HepG2 (cell line): ENCODE data around the gene ANKRD12. TPM values are rescaled to one million over a fixed set of nuclear protein-coding genes. Genes with fewer than 3 reads are reported as not detected.
A peak's percentile ranks its signal among the peaks of the same experiment; 100 is the strongest.

ENCODE experiments used
- ATAC-seq: fragments of 200-7000 bp; cut with Tn5 transposase; 3 replicates; pipeline ENCODE4 v1.9.1; 2020; ENCODE audit warnings: mild to moderate bottlenecking, moderate library complexity
- BruUV-seq: library from RNA; stranded (reverse); fragments of 400-500 nt; replicated peaks from 2 replicates; lab custom pipeline; 2021; lab: Mats Ljungman, UMichigan
- CTCF ChIA-PET: fragments of 300-600 bp; formaldehyde crosslinking; extraction: SDS; loops from one replicate; lab custom pipeline; 2021; ENCODE audit warnings: low total read pairs, inconsistent platforms, low intra/inter-chr PET ratio; lab: Yijun Ruan, JAX
- POLR2A ChIA-PET: fragments of 350-600 bp; sonication (Branson Sonifier 250); formaldehyde crosslinking; loops from one replicate; lab custom pipeline; 2020; ENCODE audit warnings: antibody characterized with exemption, inconsistent platforms; lab: Yijun Ruan, JAX
- DNase-seq: peaks from one replicate; pipeline ENCODE4 v3.0.0-alpha.2; 2015; ENCODE audit warnings: low spot score
- FAIRE-seq: peaks from 3 replicates; lab custom pipeline; 2011; peaks lifted over from hg19 to GRCh38; lab: Jason Lieb, UNC
- H2AFZ ChIP-seq: one replicate; pipeline ENCODE4 v1.6.1; 2011; ENCODE audit warnings: low read length, inconsistent platforms
- H3K27ac ChIP-seq: fragments of 300-600 bp; 3 replicates; pipeline ENCODE4 v1.8.0; 2011; ENCODE audit warnings: mixed run types, mild to moderate bottlenecking, mixed read lengths, low read length, inconsistent platforms; ENCODE audit not compliant: insufficient read depth; ENCODE audit errors: extremely low read length
- H3K27me3 ChIP-seq, 2 experiments: fragments of 200-600 bp in 1 of 2; 2 replicates in 1 of 2; 3 replicates in 1 of 2; pipeline versions ENCODE4 v1.6.0 to v1.8.0; 2011; ENCODE audit warnings: low read length in 2 of 2, mild to moderate bottlenecking in 2 of 2, moderate library complexity in 2 of 2, inconsistent platforms in 1 of 2; ENCODE audit not compliant: insufficient read depth in 2 of 2, control insufficient read depth in 1 of 2
- H3K36me3 ChIP-seq, 2 experiments: fragments of 200-600 bp in 1 of 2; replicated peaks in 1 of 2; 2 replicates in 1 of 2; 3 replicates in 1 of 2; pipeline versions ENCODE4 v1.5.1 to v1.8.0; 2011; ENCODE audit warnings: low read length in 2 of 2, inconsistent platforms in 1 of 2; ENCODE audit not compliant: insufficient read depth in 2 of 2, control insufficient read depth in 1 of 2
- H3K4me1 ChIP-seq: 2 replicates; pipeline ENCODE4 v1.5.1; 2012; ENCODE audit warnings: low read length, inconsistent platforms; ENCODE audit not compliant: insufficient read depth
- H3K4me2 ChIP-seq: 2 replicates; pipeline ENCODE4 v1.6.0; 2011; ENCODE audit warnings: low read depth, low read length, inconsistent platforms
- H3K4me3 ChIP-seq, 3 experiments: fragments of 200-600 bp in 1 of 3; sonication (generic), shearing (Covaris generic) in 1 of 3; replicated peaks in 1 of 3; 2 replicates each; pipeline ENCODE4 v1.5.1; 2011 to 2016; ENCODE audit warnings: low read length in 3 of 3, inconsistent platforms in 2 of 3, low read depth in 2 of 3, mild to moderate bottlenecking in 2 of 3, control low read depth in 1 of 3, mixed read lengths in 1 of 3; ENCODE audit not compliant: insufficient read depth in 1 of 3
- H3K79me2 ChIP-seq: one replicate; pipeline ENCODE4 v1.6.1; 2011; ENCODE audit warnings: low read length, inconsistent platforms; ENCODE audit not compliant: insufficient read depth
- H3K9ac ChIP-seq: 2 replicates; pipeline ENCODE4 v1.6.0; 2011; ENCODE audit warnings: mild to moderate bottlenecking, low read depth, low read length, inconsistent platforms; ENCODE audit not compliant: insufficient read depth
- H3K9me3 ChIP-seq: 2 replicates; pipeline ENCODE4 v1.5.1; 2012; ENCODE audit warnings: mild to moderate bottlenecking, low read length
- H4K20me1 ChIP-seq: 2 replicates; pipeline ENCODE4 v1.6.0; 2011; ENCODE audit warnings: inconsistent platforms, mild to moderate bottlenecking, low read length, moderate library complexity; ENCODE audit not compliant: insufficient read depth
- DPF2 ChIP-seq: sonication (generic); formaldehyde crosslinking; IDR thresholded peaks from 2 replicates; pipeline ENCODE4 v1.4.0; 2020; ENCODE audit warnings: mild to moderate bottlenecking, low read depth, missing genetic modification reagents, borderline replicate concordance
- GABPA ChIP-seq, 2 experiments: IDR thresholded peaks; 2 replicates each; pipeline ENCODE4 v1.6.1; 2011 to 2016; ENCODE audit warnings: low read depth in 2 of 2, low read length in 1 of 2, missing biosample characterization in 1 of 2, missing genetic modification characterization in 1 of 2
- PHF21A ChIP-seq: sonication (generic); formaldehyde crosslinking; IDR thresholded peaks from 2 replicates; pipeline ENCODE4 v1.5.0; 2020; ENCODE audit warnings: mild to moderate bottlenecking, missing genetic modification reagents
- SMARCC2 ChIP-seq: fragments of 450-650 bp; IDR thresholded peaks from 2 replicates; pipeline ENCODE4 v1.6.1; 2017; ENCODE audit warnings: antibody characterized with exemption, mild to moderate bottlenecking
- STAT5B ChIP-seq: sonication (generic); formaldehyde crosslinking; IDR thresholded peaks from 2 replicates; pipeline ENCODE4 v1.4.0; 2020; ENCODE audit warnings: missing genetic modification reagents
- U2AF2 ChIP-seq: fragments of 200-400 bp; formaldehyde crosslinking; IDR thresholded peaks from 2 replicates; pipeline ENCODE4 v1.6.1; 2017; ENCODE audit warnings: low read depth, mild to moderate bottlenecking, low read length
- ZNF30 ChIP-seq: sonication (generic); formaldehyde crosslinking; IDR thresholded peaks from 2 replicates; pipeline ENCODE4 v1.5.0; 2020; ENCODE audit warnings: mild to moderate bottlenecking, missing genetic modification reagents
- ZNF724P ChIP-seq: sonication (generic); formaldehyde crosslinking; IDR thresholded peaks from 2 replicates; pipeline ENCODE4 v1.8.0; 2022; ENCODE audit warnings: missing genetic modification reagents, borderline replicate concordance
- ZNF879 ChIP-seq: sonication (generic); formaldehyde crosslinking; IDR thresholded peaks from 2 replicates; pipeline ENCODE4 v1.8.1; 2023; ENCODE audit warnings: missing genetic modification reagents
- WGBS: methylation state at CpG from one replicate; pipeline ENCODE4 v1.1.6; 2017; ENCODE audit warnings: low lambda C conversion rate; 5-methylcytosine and 5-hydroxymethylcytosine counted together
- in situ Hi-C: cut with HindIII; loops from 2 replicates; pipeline ENCODE4 v1.10.0; 2017; ENCODE audit warnings: low pct_unique_long_range_greater_than_20kb; ENCODE audit not compliant: extremely low pct_ligation_motif_present
- intact Hi-C: fragments of 100-400 bp; cut with micrococcal nuclease; formaldehyde crosslinking; loops from one replicate; pipeline ENCODE4 v1.10.0; 2022; ENCODE audit not compliant: unreplicated experiment
- polyA plus RNA-seq, 8 experiments: library from polyadenylated mRNA; depleted of rRNA in 3 of 8; stranded (reverse) in 7 of 8; unstranded in 1 of 8; fragments of >200 nt; fragmentation: Illumina TruSeq in 4 of 8; extraction: Trizol in 4 of 8; gene quantifications; 2 replicates each; pipeline versions ENCODE4 v1.2.1 to v1.2.3, GENCODE V29; 2011 to 2016; ENCODE audit warnings: low read depth in 4 of 8, missing spikeins in 1 of 8, mixed read lengths in 1 of 8; ENCODE audit not compliant: insufficient read depth in 1 of 8
- total RNA-seq, 5 experiments: library from RNA; depleted of rRNA; stranded (reverse); fragments of >200 nt; fragmentation: Illumina TruSeq; extraction: Trizol; gene quantifications; 2 replicates each; pipeline ENCODE4 v1.2.3, GENCODE V29; 2016; ENCODE audit warnings: low read depth in 1 of 5
- TF ChIP-seq, protein P1 (sequence below): sonication (generic); formaldehyde crosslinking; IDR thresholded peaks from 2 replicates; pipeline ENCODE4 v1.9.0; 2021; ENCODE audit warnings: missing genetic modification reagents, borderline replicate concordance
- TF ChIP-seq, protein P2 (sequence below): IDR thresholded peaks from 2 replicates; pipeline ENCODE4 v1.6.1; 2016; ENCODE audit warnings: low read depth, control low read depth
- TF ChIP-seq, protein P3 (sequence below): sonication (generic); formaldehyde crosslinking; IDR thresholded peaks from 2 replicates; pipeline ENCODE4 v1.5.0; 2020; ENCODE audit warnings: missing genetic modification reagents
- TF ChIP-seq, protein P4 (sequence below): sonication (generic); formaldehyde crosslinking; IDR thresholded peaks from 2 replicates; pipeline ENCODE4 v1.4.0; 2020; ENCODE audit warnings: missing genetic modification reagents
- TF ChIP-seq, protein P5 (sequence below): sonication (generic); formaldehyde crosslinking; IDR thresholded peaks from 2 replicates; pipeline ENCODE4 v1.4.0; 2020; ENCODE audit warnings: missing genetic modification reagents

The ANKRD12 gene
- total and polyA plus RNA-seq, 2 of the 13 experiments (the other 11 are each of a cell fraction or from before 2014, with no cell fraction given), result 6.0 to 23.2 TPM

DNA sequence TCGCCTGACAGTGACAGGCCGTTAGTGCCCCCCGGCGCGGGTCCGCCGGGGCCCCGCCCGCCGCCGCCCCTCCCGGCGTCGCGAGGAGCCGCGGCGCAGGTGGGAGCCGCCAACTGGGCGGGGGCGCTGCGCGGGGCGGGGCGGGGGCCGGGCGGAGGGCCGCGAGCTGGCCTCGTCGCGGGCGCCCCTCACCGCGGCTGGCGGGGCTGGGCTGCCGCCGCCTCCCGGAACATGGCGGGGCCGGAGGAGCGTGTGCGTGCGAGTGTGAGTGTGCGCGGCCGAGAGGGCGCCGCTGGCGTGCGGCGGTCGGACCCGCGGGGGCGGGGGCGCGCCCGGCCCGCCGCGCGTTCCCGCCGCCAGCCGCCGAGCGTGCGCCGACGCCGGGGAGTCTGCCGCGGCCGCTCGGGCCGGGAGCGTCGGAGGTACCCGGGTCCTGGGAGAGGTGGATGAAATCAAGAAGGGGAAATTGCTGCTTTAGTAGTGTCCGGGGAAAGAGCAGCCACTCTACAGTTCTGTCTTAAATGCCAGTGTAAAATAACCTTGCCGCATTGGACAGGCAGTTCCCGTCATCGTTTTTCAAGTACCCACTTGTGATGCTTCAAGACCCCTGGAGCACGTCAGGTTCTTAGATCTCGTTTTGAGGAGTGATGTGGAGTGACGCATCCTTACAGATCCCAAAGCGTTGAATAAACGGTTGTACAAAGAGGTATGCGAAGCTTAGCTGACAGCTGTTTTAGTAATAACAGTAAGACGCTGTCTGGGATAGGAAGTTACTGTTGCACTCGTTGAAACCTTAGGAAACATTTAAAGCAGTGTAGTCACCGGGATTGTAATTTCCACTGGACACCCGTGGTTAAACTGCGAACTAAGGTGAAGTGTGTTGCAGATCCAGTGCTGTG, 836 bp downstream of the ANKRD12 start (continued):
- TF ChIP-seq, protein P1, sequence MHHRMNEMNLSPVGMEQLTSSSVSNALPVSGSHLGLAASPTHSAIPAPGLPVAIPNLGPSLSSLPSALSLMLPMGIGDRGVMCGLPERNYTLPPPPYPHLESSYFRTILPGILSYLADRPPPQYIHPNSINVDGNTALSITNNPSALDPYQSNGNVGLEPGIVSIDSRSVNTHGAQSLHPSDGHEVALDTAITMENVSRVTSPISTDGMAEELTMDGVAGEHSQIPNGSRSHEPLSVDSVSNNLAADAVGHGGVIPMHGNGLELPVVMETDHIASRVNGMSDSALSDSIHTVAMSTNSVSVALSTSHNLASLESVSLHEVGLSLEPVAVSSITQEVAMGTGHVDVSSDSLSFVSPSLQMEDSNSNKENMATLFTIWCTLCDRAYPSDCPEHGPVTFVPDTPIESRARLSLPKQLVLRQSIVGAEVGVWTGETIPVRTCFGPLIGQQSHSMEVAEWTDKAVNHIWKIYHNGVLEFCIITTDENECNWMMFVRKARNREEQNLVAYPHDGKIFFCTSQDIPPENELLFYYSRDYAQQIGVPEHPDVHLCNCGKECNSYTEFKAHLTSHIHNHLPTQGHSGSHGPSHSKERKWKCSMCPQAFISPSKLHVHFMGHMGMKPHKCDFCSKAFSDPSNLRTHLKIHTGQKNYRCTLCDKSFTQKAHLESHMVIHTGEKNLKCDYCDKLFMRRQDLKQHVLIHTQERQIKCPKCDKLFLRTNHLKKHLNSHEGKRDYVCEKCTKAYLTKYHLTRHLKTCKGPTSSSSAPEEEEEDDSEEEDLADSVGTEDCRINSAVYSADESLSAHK (CRISPR knock-in tag), result no peak
- TF ChIP-seq U2AF2, result no peak

DNA sequence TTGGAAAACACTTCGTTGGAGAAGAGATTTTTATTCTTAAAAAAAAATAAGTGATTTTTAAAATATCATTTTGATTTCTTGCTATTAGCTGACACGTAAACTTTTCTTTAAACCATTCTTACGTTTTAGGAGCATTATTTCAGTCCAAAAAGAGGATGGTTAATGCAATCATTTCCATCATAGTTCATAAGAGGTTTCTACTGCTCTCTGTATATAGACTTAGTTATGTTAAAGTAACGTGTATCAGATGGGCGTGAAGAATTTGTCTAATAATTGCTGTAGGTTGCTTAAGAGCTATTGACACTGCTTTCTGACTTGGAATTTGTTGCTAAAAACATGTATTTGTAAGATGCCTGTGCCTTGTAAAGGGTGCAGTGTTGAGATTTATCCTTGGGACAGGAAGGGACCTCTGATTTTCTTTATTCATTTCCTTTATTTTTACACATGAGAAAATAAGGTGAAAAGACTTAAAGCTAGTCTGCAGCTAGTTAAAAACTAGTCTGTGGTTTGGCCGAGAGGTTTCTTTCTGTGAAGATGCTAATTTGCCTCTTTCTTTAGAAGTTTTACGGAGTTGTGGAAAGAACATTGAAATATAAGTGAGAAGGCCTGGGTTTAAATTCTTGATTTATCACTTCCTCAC, 2.9 kb downstream of the ANKRD12 start:
- ATAC-seq (no peak), FAIRE-seq (no peak), DNase-seq (no peak)
- 74% methylated on average over 7 of the region's 7 CpGs for WGBS
- Histone ChIP-seq H3K27ac (no peak overlapping the region), H2AFZ (no peak overlapping the region), H3K9ac (peak overlapping the region; percentile 87), H4K20me1 (peaks cover 24% of the 10 kb centered on the region), H3K4me1 (peaks cover 59% of the 10 kb centered on the region), H3K79me2 (peaks cover 83% of the 10 kb centered on the region), H3K4me3 (peak overlapping the region in 2 of 3 experiments; percentile 75 to 94; a peak in 5 of 6 replicates), H3K27me3 (no peaks in the 10 kb centered on the region; a peak in 1 of 5 replicates), H3K36me3 (no peaks in the 10 kb centered on the region; a peak in 1 of 5 replicates), H3K9me3 (no peaks in the 10 kb centered on the region), H3K4me2 (peak overlapping the region; percentile 74)
- POLR2A ChIA-PET, result interaction anchor here (1.1 kb wide), 1 partner anchor 36 kb away, joined by 4 read pairs; no protein-coding TSS in a partner anchor
- no TSS peak for BruUV-seq
- intact Hi-C loops, result loop anchor here (5.0 kb wide), 1 partner anchor 37 kb away; the partner anchor contains the start of gene NDUFV2
- in situ Hi-C loops, result loop anchor here (5.0 kb wide), 1 partner anchor 62 kb away; no protein-coding TSS in a partner anchor
- CTCF ChIA-PET, result no interaction called here
- TF ChIP-seq SMARCC2 (no peak), DPF2 (no peak), GABPA (IDR thresholded peaks at IDR 0.05; ENCODE audit: low read depth, low read length) (no peak), GABPA (CRISPR knock-in tag; IDR thresholded peaks at IDR 0.05; ENCODE audit: low read depth) (no peak), ZNF724P (no peak), ZNF879 (CRISPR knock-in tag) (no peak), ZNF30 (CRISPR knock-in tag) (no peak), PHF21A (CRISPR knock-in tag) (no peak), STAT5B (no peak)
- TF ChIP-seq, protein P2, sequence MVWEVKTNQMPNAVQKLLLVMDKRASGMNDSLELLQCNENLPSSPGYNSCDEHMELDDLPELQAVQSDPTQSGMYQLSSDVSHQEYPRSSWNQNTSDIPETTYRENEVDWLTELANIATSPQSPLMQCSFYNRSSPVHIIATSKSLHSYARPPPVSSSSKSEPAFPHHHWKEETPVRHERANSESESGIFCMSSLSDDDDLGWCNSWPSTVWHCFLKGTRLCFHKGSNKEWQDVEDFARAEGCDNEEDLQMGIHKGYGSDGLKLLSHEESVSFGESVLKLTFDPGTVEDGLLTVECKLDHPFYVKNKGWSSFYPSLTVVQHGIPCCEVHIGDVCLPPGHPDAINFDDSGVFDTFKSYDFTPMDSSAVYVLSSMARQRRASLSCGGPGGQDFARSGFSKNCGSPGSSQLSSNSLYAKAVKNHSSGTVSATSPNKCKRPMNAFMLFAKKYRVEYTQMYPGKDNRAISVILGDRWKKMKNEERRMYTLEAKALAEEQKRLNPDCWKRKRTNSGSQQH, result no peak
- TF ChIP-seq, protein P3, sequence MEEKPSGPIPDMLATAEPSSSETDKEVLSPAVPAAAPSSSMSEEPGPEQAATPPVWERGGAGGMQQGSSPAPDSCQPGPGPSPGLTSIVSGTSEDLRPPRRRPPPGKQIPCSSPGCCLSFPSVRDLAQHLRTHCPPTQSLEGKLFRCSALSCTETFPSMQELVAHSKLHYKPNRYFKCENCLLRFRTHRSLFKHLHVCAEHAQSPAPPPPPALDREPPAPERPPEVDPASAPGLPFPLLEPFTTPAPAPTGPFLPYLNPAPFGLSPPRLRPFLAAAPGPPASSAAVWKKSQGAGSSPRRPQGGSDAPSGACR (CRISPR knock-in tag), result no peak
- TF ChIP-seq, protein P4, sequence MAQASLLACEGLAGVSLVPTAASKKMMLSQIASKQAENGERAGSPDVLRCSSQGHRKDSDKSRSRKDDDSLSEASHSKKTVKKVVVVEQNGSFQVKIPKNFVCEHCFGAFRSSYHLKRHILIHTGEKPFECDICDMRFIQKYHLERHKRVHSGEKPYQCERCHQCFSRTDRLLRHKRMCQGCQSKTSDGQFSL (CRISPR knock-in tag), result no peak
- TF ChIP-seq, protein P5, sequence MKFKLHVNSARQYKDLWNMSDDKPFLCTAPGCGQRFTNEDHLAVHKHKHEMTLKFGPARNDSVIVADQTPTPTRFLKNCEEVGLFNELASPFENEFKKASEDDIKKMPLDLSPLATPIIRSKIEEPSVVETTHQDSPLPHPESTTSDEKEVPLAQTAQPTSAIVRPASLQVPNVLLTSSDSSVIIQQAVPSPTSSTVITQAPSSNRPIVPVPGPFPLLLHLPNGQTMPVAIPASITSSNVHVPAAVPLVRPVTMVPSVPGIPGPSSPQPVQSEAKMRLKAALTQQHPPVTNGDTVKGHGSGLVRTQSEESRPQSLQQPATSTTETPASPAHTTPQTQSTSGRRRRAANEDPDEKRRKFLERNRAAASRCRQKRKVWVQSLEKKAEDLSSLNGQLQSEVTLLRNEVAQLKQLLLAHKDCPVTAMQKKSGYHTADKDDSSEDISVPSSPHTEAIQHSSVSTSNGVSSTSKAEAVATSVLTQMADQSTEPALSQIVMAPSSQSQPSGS, result no peak
